ENCODE results near the gene TNFRSF25.

Gene TNFRSF25

DNA sequence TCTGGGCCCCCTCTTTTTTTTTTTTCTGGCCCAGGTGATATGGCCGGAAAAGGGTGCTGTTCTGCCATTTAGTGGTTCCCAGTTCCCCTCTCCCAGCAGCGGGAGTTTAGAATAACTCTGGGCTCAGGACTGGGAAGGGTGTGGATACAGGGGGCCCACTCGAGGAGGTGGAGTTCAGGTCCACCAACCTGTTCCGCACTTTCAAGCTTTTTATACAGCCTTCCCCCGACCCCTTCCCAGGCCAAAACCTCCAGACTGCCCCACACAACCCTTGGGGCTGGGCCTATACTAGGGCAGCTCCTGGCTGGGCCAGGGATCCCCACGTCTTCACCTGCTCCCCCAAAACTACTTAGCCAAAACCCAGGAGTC, 25.1 kb upstream of the TNFRSF25 start:
- no peak for DNase-seq (ENCODE audit: insufficient read length)
- peak; percentile 30 for FAIRE-seq
- TF ChIP-seq TAF1 (IDR thresholded peaks at IDR 0.05; ENCODE audit: borderline replicate concordance, low read depth, low read length) (no peak), POLR2AphosphoS5 (IDR thresholded peaks at IDR 0.05; ENCODE audit: low read depth, low read length) (no peak), POLR2A (IDR thresholded peaks at IDR 0.05; ENCODE audit: low read depth, low read length) (no peak)

DNA sequence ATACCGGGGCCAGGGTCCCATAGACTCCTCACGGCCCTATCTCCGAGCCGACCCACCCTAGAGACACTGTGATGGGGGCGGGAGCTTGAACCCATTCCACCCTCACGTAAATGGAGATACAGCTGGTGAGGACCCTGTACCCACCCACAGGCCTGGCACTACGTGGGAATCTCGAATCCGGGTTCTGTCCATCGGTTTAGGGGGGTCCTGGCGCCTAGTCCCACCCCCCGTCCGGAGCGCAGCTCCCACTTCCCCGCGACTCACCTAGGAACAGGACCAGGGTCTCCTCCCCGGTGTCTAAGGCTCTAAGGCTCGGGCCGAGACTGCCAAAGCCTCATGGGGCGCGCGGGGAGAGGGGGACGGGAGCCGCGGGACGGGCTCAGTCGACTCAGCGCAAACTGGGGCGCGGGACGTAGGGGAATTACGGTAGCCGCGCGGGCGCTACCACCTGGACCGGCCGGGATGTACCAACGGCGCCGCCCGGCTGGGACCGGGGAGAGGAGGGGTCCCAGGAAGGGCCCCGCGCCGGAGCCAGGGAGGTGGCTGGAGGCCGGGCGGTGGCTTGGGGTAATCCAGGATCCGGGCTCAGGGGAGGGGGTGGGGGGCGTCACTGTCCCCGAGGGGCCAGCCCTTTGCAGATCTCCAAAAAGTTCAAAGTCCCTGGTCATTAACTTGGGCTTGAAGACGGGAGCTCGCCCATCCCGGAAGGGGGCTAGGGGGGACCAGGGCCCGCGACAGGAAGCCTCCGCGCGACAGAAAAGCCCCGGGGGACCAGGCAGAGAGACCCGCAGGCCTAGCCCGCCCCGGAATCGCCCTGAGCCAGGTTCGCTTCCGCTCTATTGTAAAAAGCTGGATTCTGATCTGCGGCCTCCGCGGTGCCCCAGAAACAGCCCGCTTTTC, 24.5 kb upstream of the TNFRSF25 start:
- peak; percentile 83 for DNase-seq (ENCODE audit: insufficient read length)
- no peak for FAIRE-seq
- TF ChIP-seq TAF1 (IDR thresholded peaks at IDR 0.05; ENCODE audit: borderline replicate concordance, low read depth, low read length), result no peak
- no peak for TF ChIP-seq POLR2A (IDR thresholded peaks at IDR 0.05; ENCODE audit: low read depth, low read length)
- TF ChIP-seq POLR2AphosphoS5 (IDR thresholded peaks at IDR 0.05; ENCODE audit: low read depth, low read length), result no peak

DNA sequence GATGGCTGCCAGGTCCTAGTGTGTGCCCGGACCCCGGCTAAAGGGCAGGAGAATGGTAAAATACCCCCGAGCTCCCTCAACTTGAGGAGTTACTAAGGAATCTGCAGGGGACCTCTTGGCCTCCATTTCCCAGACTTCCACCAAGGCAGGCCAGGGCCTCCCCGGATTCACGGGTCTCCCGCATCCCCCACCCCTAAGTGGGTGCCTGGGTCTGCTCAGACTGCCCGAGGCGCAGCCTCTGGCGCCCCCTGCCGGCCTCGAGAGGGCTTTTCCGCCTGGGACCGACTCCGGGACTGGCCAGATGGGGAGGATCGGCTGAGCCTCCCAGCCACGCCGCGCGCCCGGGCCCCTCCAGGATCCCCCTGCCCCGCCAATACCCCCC, 23.8 kb upstream of the TNFRSF25 start:
- TF ChIP-seq POLR2A (IDR thresholded peaks at IDR 0.05; ENCODE audit: low read depth, low read length), result no peak
- no peak for TF ChIP-seq TAF1 (IDR thresholded peaks at IDR 0.05; ENCODE audit: borderline replicate concordance, low read depth, low read length)
- no peak for TF ChIP-seq POLR2AphosphoS5 (IDR thresholded peaks at IDR 0.05; ENCODE audit: low read depth, low read length)
- FAIRE-seq (peak; percentile 91), DNase-seq (ENCODE audit: insufficient read length) (peak; percentile 98)

DNA sequence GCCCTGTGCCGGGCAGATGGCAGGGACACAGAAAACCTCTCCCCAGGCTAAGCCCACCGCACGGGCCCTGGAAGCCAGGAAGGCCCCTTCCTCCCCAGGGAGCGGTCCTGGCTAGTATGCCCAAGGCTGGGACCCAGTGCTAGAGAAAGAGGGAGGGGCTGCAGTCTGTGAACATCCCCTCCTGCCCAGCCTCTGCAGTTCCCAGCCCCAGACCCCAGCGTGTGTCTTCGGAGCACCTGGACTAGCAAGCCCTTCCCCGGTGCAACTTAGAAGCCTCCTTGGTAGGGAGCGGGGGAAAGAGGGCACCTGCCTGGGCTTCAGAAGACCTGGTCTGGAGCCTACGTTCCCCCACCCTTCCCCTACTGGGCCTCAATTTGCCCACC, 23.4 kb upstream of the TNFRSF25 start:
- DNase-seq (ENCODE audit: insufficient read length) (no peak), FAIRE-seq (no peak)
- TF ChIP-seq POLR2A (IDR thresholded peaks at IDR 0.05; ENCODE audit: low read depth, low read length) (no peak), TAF1 (IDR thresholded peaks at IDR 0.05; ENCODE audit: borderline replicate concordance, low read depth, low read length) (no peak), POLR2AphosphoS5 (IDR thresholded peaks at IDR 0.05; ENCODE audit: low read depth, low read length) (no peak)

DNA sequence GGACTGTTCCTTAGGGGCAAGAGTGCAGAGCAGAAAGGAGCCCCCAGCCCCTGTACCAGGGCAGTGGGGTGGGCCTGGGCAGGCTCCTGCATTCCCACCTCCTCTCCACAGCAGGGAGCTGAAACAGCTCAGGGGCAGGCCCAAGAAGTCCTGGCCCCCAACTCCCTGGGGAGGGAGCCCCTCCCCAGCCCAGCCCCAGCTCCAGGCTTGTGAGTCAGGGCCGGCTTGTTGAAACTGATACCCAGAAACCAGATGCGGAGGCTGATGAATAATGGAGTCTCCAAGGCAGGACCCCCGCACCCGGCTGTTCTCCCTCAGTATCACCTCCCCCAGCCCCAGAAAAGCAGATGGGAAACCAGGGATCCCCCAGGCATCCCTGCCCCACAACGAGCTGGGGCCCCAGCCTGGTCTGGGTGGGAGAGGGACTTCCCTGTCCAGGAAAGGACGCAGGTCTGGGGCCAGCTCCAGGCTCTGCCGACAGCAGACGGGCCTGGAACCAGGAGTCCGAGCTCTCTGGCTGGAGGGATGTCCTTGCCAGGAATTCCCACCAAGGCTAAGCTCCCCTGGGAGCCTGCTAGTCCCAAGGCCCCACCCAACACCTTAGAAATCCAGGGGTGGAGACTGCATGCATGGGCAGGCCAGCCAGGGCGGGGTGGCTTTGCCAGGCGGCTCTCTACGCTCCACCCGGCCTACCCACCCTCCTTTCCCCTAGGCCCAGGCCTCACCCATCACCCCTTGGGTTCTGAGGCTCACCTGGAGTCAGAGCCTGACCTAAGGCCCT, 22.8 kb upstream of the TNFRSF25 start:
- TF ChIP-seq POLR2A (IDR thresholded peaks at IDR 0.05; ENCODE audit: low read depth, low read length) (no peak), POLR2AphosphoS5 (IDR thresholded peaks at IDR 0.05; ENCODE audit: low read depth, low read length) (no peak), TAF1 (IDR thresholded peaks at IDR 0.05; ENCODE audit: borderline replicate concordance, low read depth, low read length) (no peak)
- DNase-seq (ENCODE audit: insufficient read length) (no peak), FAIRE-seq (no peak)

DNA sequence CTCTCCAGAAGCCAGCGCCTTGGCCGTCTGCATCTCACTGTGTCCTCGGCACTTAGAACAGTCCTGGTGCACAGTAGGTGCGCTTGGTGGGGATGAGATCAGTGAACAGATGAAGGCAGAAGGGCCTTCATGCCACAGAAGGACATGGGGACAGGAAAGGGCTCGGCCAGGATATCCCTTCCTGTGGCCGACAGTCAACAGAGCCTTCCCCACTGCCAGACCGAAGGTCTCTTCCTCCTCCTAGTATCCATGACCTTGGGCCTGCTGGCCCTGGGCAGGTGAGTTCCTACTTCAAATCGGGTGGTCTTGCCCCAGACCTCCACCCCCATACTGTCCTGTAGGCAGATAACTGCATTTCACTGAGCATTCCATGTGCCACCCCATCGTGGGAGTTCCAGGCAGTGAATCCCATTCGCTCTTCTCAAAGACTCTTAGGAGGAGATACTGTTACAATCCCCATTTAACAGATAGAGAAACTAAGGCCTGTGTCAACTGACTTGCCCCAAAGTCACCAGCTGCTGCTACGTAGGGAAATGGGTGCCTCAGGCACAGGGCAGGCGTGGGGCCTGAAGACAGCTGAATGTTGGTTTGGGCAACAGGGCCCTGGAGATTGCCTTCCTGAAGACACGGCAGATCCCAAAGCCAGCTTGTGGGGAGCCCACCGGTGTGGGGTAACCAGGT, 22.0 kb upstream of the TNFRSF25 start:
- FAIRE-seq (no peak), DNase-seq (ENCODE audit: insufficient read length) (no peak)
- TF ChIP-seq TAF1 (IDR thresholded peaks at IDR 0.05; ENCODE audit: borderline replicate concordance, low read depth, low read length) (no peak), POLR2A (IDR thresholded peaks at IDR 0.05; ENCODE audit: low read depth, low read length) (no peak), POLR2AphosphoS5 (IDR thresholded peaks at IDR 0.05; ENCODE audit: low read depth, low read length) (no peak)

DNA sequence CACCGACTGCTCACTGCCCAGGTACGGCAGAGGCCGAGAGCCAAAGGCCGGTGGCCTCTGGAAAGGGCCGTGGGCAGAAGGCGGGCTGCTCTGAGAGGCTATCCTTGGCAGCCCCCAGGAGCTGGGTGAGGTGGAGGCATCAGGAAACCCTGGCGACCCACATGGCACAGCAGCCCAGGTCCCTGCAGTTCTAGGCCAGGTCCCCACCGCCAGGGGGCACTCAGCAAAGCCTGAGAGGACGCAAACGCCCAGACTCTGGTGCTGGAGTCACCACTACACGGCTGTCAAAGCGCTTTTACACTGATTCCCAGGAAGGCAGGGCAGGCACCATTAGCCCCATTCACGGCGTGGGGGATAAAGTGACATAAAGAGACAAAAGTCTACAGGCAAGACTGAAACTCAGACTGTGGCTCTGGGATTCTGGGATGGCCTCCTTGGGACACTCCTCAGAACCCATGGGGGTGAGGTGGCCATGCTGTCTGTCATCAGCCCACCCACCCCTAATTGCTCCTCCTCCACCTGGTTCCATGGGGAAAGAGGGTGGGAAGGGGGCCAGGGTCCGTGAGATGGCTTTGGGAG, 20.5 kb upstream of the TNFRSF25 start:
- FAIRE-seq (peak; percentile 17), DNase-seq (ENCODE audit: insufficient read length) (peak; percentile 88)
- TF ChIP-seq POLR2A (IDR thresholded peaks at IDR 0.05; ENCODE audit: low read depth, low read length), result no peak
- TF ChIP-seq TAF1 (IDR thresholded peaks at IDR 0.05; ENCODE audit: borderline replicate concordance, low read depth, low read length), result no peak
- no peak for TF ChIP-seq POLR2AphosphoS5 (IDR thresholded peaks at IDR 0.05; ENCODE audit: low read depth, low read length)

DNA sequence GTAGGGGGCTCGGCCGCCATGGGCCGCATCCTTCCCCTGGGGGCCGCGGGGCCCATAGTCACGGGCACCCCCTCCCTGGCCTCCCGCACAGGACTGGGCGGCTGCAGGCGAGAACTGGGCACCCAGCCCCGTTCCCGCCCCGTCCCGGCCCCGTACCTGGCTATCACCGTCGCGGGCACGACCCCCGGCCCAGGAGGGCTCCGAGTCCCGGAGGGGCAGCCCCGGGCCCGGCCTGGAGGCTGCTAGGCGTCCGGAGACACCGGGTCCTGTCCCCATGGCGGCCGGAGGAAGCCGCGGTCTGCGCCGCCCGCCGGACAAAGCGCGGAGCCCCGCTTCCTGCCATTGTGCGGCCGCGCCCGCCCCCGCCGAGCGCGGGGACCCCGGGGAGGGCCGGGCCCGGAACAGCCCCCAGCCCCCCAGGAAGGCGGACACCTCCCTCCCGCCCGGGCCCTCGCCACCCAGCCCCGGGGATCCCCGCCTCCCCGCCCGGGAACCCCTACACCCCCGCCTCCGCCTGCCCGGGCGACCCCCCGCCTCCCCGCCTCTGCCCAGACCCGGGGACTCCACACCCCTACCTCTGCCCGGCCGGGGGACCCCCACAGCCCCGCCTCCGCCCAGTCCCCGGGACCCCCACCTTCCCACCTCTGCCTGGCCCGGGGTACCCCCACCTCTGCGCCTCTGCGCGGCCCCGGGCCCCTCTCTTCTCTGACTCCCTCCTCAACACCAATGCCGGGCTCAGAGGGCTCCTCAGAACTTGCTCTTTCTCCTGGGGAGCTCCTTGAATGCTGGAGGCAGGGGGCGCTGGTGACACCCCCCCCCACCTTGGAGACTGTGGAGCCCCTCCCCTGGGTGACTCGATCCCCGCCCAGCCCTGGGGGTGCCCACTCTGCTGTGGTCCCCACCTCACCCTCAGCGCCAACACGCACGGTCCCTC, 19.5 kb upstream of the TNFRSF25 start:
- TF ChIP-seq TAF1 (IDR thresholded peaks at IDR 0.05; ENCODE audit: borderline replicate concordance, low read depth, low read length) (no peak), POLR2A (IDR thresholded peaks at IDR 0.05; ENCODE audit: low read depth, low read length) (no peak), POLR2AphosphoS5 (IDR thresholded peaks at IDR 0.05; ENCODE audit: low read depth, low read length) (no peak)
- FAIRE-seq (no peak), DNase-seq (ENCODE audit: insufficient read length) (no peak)

DNA sequence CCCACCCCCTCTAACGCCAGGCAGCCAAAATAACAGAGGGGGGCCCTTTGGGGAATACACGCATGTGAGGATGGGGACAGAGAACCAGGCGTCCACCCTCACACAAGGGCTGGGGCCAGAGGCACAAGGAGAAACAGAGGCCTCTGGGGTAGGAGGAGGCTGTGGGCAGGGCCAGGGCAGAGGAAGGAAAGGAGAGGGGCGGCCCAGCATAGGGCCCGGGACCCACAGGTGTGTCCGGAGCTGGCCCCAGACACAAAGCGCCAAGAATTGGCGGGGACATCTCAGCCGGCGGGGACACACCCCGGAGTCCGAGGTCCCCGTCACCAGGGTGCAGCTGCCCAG, 18.8 kb upstream of the TNFRSF25 start:
- DNase-seq (ENCODE audit: insufficient read length) (no peak), FAIRE-seq (no peak)
- TF ChIP-seq POLR2A (IDR thresholded peaks at IDR 0.05; ENCODE audit: low read depth, low read length), result no peak
- TF ChIP-seq POLR2AphosphoS5 (IDR thresholded peaks at IDR 0.05; ENCODE audit: low read depth, low read length), result no peak
- no peak for TF ChIP-seq TAF1 (IDR thresholded peaks at IDR 0.05; ENCODE audit: borderline replicate concordance, low read depth, low read length)

DNA sequence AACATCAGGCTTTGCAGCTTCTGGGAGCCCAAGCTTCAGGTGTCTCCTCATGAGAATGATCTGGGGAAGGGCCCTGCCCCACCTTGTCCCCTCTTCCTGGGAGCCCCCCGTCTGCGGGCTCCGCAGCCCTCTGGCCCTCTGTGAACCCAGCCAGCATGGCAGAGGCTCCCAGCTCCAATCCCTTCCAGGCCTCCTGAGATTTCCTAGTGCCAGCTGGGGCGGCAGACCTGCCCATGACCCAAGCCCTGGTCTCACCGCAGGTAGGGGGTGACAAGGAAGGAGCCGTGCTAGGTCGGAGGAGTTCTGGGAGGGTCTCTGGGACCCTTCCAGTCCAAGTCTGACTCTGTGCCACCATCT, 17.8 kb upstream of the TNFRSF25 start:
- FAIRE-seq (no peak), DNase-seq (ENCODE audit: insufficient read length) (no peak)
- no peak for TF ChIP-seq TAF1 (IDR thresholded peaks at IDR 0.05; ENCODE audit: borderline replicate concordance, low read depth, low read length)
- TF ChIP-seq POLR2A (IDR thresholded peaks at IDR 0.05; ENCODE audit: low read depth, low read length), result no peak
- TF ChIP-seq POLR2AphosphoS5 (IDR thresholded peaks at IDR 0.05; ENCODE audit: low read depth, low read length), result no peak
